GM19467 (cell line): ENCODE measurements around the gene SMIM44.
"Not testable (repeated sequence)": the region's sequence is repeated elsewhere in the genome, so short reads cannot be mapped to it uniquely, and the experiment has no call there.

Experiments used
- ATAC-seq: cut with Tn5 transposase; IDR thresholded peaks from one replicate; pipeline ENCODE4 v1.9.1; 2021; ENCODE audit warnings: mild to moderate bottlenecking, moderate library complexity; ENCODE audit not compliant: unreplicated experiment

Gene SMIM44

GRCh38 chr19:3518255-3518654 is 35.0 kb upstream of the SMIM44 start:
- ATAC-seq: no peak

GRCh38 chr19:3517638-3518037 is 34.4 kb upstream of the SMIM44 start:
- ATAC-seq: no peak

GRCh38 chr19:3516675-3517207 is 33.5 kb upstream of the SMIM44 start:
- no peak for ATAC-seq

- no peak for ATAC-seq
Measured at GRCh38 chr19:3515891-3516422, 32.7 kb upstream of the SMIM44 start.

- no peak for ATAC-seq
Measured at GRCh38 chr19:3514930-3515329, 31.7 kb upstream of the SMIM44 start.

GRCh38 chr19:3513229-3514140 is 30.2 kb upstream of the SMIM44 start:
- no peak for ATAC-seq

GRCh38 chr19:3512562-3513228 is 29.5 kb upstream of the SMIM44 start:
- ATAC-seq: no peak

- ATAC-seq: no peak
Measured at GRCh38 chr19:3511506-3512251, 28.4 kb upstream of the SMIM44 start.

GRCh38 chr19:3510727-3511126 is 27.5 kb upstream of the SMIM44 start:
- no peak for ATAC-seq

GRCh38 chr19:3509566-3509989 is 26.3 kb upstream of the SMIM44 start:
- ATAC-seq: no peak

GRCh38 chr19:3508771-3509535 is 25.7 kb upstream of the SMIM44 start:
- ATAC-seq: no peak

- not testable (repeated sequence) for ATAC-seq
Measured at GRCh38 chr19:3508121-3508661, 24.9 kb upstream of the SMIM44 start.

GRCh38 chr19:3507371-3508120 is 24.3 kb upstream of the SMIM44 start:
- no peak for ATAC-seq

GRCh38 chr19:3506384-3507340 is 23.4 kb upstream of the SMIM44 start:
- ATAC-seq: no peak

- peak; percentile 88 for ATAC-seq
Measured at GRCh38 chr19:3505598-3506383, 22.6 kb upstream of the SMIM44 start, which contains the start of gene FZR1. Gene FZR1, plus strand, starts transcription at chr19:3506311. Its CDS starts 16,679 bp downstream, at chr19:3522990.

GRCh38 chr19:3504735-3505134 is 21.5 kb upstream of the SMIM44 start:
- ATAC-seq: no peak

- ATAC-seq: no peak
Measured at GRCh38 chr19:3503036-3503572, 19.9 kb upstream of the SMIM44 start.
